Measurements from ENCODE around the gene UCK1. TPM values are rescaled to one million over a fixed set of nuclear protein-coding genes. Genes with fewer than 3 reads are reported as not detected.
A peak's percentile ranks its signal among the peaks of the same experiment; 100 is the strongest.

The UCK1 gene
- total RNA-seq, 1 donor from 2014 or later, result 21.9 TPM

DNA sequence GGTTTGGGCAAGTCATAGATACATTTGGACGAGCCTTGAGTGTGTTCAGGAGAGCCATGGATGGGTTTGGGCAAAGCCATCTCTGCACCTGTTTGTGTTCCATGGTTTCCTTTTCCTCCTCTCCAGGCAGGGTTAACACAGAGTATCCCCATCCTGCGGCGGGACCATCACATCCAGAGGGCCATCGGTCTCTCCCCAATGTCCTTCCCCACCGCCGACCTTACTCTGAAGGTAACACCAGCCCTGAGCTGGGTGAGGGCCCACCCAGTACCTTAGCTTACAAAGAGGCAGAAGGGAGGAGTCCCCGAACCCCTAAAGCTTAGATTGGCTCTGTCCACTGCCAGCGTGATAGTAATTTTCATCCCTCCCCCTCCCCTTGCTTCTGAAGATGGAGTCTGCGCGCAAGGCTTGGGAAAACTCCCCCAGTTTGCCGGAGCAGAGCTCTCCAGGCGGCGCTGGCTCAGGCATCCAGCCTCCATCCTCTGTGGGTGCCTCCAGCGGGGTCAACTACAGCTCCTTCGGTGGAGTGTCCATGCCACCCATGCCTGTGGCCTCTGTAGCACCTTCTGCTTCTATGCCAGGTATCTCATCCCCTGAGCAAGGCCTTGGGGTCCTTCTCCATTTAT lies 46.4 kb downstream of the UCK1 start:
- DNase-seq (ENCODE audit: low spot score in 2 of 2, unreplicated experiment in 2 of 2), result no peak
- Mint-ChIP-seq H3K27ac (no peak overlapping the region), H3K9me3 (no peaks in the 10 kb centered on the region), H3K36me3 (peaks cover 44% of the 10 kb centered on the region), H3K4me1 (peaks cover 11% of the 10 kb centered on the region), H3K4me3 (no peak overlapping the region), H3K27me3 (ENCODE audit: low read depth) (no peaks in the 10 kb centered on the region)
- TF ChIP-seq, protein P1, sequence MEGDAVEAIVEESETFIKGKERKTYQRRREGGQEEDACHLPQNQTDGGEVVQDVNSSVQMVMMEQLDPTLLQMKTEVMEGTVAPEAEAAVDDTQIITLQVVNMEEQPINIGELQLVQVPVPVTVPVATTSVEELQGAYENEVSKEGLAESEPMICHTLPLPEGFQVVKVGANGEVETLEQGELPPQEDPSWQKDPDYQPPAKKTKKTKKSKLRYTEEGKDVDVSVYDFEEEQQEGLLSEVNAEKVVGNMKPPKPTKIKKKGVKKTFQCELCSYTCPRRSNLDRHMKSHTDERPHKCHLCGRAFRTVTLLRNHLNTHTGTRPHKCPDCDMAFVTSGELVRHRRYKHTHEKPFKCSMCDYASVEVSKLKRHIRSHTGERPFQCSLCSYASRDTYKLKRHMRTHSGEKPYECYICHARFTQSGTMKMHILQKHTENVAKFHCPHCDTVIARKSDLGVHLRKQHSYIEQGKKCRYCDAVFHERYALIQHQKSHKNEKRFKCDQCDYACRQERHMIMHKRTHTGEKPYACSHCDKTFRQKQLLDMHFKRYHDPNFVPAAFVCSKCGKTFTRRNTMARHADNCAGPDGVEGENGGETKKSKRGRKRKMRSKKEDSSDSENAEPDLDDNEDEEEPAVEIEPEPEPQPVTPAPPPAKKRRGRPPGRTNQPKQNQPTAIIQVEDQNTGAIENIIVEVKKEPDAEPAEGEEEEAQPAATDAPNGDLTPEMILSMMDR (IDR thresholded peaks at IDR 0.05; ENCODE audit: unreplicated experiment), result no peak

DNA sequence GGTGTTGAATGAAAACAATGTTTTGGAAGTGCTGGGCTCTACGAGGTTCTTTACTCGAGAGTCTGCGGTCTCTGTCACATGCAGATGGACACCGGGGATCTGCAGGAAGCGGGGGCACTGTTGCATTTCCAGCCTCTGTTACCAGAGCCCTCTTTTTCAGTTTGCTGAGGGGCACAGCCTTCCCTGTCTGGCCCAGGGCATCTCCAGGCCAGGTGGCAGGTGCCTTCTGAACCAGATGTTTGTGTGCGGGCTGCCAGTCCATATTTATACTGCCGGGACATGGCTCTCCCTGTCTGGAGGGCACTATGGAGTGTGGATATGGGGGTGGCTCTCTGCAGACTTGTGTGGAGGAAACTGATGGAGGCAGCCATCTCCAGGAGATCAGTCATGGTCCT lies 47.0 kb downstream of the UCK1 start:
- Mint-ChIP-seq H3K4me1 (peaks cover 11% of the 10 kb centered on the region), H3K4me3 (no peak overlapping the region), H3K27me3 (ENCODE audit: low read depth) (no peaks in the 10 kb centered on the region), H3K27ac (no peak overlapping the region), H3K9me3 (no peaks in the 10 kb centered on the region), H3K36me3 (peaks cover 44% of the 10 kb centered on the region)
- no peak for DNase-seq (ENCODE audit: low spot score in 2 of 2, unreplicated experiment in 2 of 2)
- TF ChIP-seq, protein P1 (IDR thresholded peaks at IDR 0.05; ENCODE audit: unreplicated experiment), result no peak

DNA sequence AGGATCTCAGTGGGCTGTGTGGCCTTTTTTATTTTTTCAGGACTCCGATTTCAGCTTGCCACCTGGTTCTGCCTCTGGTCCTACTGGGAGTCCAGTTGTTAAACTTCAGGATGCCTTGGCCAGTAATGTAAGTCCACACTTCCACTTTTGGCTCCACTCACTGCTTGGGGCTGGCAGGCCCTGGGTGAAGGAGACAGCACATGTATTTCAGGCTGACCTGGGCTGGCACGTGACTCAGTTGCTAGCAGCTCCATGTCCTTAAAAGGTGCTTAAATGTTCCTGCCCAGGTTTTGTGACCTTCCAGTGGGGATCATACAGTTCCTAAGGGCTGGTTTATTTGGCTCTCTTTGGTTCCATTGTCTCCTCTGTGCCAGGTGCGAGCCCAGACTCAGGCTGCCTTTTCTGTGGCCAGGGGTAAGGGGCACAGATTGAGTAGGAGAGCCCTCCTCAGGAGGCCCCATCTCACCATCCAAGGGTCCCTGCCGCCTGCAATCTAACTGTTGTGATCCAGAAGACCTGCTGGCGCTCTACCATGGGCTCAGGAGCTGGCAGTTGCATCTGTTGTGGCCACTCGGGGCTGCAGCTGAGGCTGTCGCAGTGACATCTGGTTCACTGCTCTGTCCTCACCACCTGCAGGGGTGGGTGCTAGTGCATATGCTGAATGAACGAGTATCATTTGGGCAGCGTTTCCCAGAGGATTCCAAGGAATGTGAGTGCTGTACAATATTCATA lies 47.6 kb downstream of the UCK1 start:
- H3K4me1 Mint-ChIP-seq, result peaks cover 11% of the 10 kb centered on the region
- TF ChIP-seq, protein P1 (IDR thresholded peaks at IDR 0.05; ENCODE audit: unreplicated experiment), result no peak
- H3K27ac Mint-ChIP-seq, result peak overlapping the region; percentile 93
- H3K4me3 Mint-ChIP-seq, result no peak overlapping the region
- H3K36me3 Mint-ChIP-seq, result peaks cover 42% of the 10 kb centered on the region
- no peak for DNase-seq (ENCODE audit: low spot score in 2 of 2, unreplicated experiment in 2 of 2)
- no peaks in the 10 kb centered on the region for H3K9me3 Mint-ChIP-seq
- H3K27me3 Mint-ChIP-seq (ENCODE audit: low read depth), result no peaks in the 10 kb centered on the region

DNA sequence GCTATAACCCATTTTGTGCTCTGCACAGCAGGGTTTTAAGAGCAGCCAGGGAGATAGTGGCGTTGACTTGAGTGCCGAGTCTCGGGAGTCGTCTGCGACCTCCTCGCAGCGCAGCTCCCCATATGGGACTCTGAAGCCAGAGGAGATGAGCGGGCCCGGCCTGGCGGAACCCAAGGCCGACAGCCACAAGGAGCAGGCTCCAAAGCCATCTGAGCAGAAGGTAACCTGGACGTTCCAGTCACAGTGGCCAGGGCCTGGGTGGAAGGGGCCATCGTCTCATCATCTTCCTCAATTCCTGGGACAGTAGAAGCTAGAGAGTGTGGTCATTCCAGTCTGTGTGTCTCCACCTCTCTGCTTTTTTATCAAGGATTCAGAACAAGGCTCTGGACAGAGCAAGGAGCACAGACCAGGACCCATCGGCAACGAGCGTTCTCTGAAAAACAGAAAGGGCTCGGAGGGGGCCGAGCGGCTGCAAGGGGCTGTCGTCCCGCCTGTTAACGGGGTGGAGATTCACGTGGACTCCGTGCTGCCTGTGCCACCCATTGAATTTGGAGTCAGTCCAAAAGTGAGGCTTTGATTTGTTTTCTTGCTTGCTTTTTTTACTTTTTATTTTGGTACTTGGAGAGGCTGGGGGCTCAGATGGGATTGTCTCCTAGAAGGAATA lies 48.6 kb downstream of the UCK1 start:
- no peak overlapping the region for H3K4me3 Mint-ChIP-seq
- peaks cover 38% of the 10 kb centered on the region for H3K36me3 Mint-ChIP-seq
- DNase-seq (ENCODE audit: low spot score in 2 of 2, unreplicated experiment in 2 of 2), result no peak
- TF ChIP-seq, protein P1 (IDR thresholded peaks at IDR 0.05; ENCODE audit: unreplicated experiment), result no peak
- H3K27ac Mint-ChIP-seq, result peak overlapping the region; percentile 93
- H3K9me3 Mint-ChIP-seq, result no peaks in the 10 kb centered on the region
- H3K4me1 Mint-ChIP-seq, result peaks cover 11% of the 10 kb centered on the region
- no peaks in the 10 kb centered on the region for H3K27me3 Mint-ChIP-seq (ENCODE audit: low read depth)

DNA sequence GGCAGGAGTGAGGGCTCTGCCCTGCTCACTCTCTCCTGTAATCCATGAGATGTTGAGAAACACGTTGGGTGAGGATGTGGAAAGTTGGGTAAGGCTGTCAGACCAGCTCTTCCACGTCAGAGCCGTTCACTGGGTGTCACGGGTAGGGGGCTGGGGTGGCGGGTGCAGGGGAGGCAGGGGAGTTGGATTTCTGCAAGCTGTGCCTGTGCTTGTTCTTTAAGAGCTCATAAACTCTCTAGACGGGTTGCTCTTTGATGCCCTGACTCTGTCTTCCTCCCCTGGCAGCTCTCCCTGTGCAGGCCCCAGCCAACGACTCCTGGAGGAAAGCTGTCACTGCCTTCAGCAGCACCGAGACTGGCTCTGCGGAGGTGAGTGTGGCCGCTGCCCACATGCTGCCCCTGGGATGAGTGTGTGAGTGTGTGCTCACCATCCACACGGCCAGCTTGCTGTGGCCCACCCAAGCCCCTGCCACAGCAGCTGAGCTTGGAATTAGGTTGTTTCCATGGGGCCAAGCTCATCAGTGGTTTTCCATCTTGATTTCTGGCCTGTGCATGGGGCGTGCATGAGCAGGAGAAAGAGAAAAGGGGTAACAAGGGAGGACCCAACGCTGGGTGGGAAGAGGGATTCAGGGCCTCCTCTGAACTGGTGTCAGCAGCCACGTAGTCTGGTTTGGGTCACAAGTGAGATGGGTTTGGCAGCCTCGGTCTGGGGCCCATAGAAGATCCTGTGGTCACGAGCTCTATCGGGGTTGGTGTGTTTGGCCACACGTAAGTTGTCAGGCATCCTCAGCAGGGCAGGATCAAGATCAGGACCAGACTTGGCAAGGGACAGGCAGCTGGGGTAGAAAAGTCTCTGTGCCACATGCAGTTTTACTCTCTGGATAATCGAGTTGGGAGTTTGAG lies 49.4 kb downstream of the UCK1 start:
- TF ChIP-seq, protein P1 (IDR thresholded peaks at IDR 0.05; ENCODE audit: unreplicated experiment), result no peak
- H3K4me1 Mint-ChIP-seq, result peaks cover 11% of the 10 kb centered on the region
- H3K36me3 Mint-ChIP-seq, result peaks cover 36% of the 10 kb centered on the region
- no peaks in the 10 kb centered on the region for H3K9me3 Mint-ChIP-seq
- peak overlapping the region; percentile 93 for H3K27ac Mint-ChIP-seq
- DNase-seq (ENCODE audit: low spot score in 2 of 2, unreplicated experiment in 2 of 2), result no peak
- no peaks in the 10 kb centered on the region for H3K27me3 Mint-ChIP-seq (ENCODE audit: low read depth)
- H3K4me3 Mint-ChIP-seq, result no peak overlapping the region

Data from mesothelial cell of epicardium (in vitro differentiated cells).